Activated T-cell treated with anti-CD3 and anti-CD28 coated beads, Interleukin-2, amount 50 U/mL, for 48 hours (primary cell): ENCODE data around the gene UBE2E3.
A peak's percentile ranks its signal among the peaks of the same experiment; 100 is the strongest.

Experiments used
- DNase-seq, 2 experiments: peaks; one replicate each; pipeline ENCODE4 v3.0.0-alpha.2; 2020

The UBE2E3 gene

DNA sequence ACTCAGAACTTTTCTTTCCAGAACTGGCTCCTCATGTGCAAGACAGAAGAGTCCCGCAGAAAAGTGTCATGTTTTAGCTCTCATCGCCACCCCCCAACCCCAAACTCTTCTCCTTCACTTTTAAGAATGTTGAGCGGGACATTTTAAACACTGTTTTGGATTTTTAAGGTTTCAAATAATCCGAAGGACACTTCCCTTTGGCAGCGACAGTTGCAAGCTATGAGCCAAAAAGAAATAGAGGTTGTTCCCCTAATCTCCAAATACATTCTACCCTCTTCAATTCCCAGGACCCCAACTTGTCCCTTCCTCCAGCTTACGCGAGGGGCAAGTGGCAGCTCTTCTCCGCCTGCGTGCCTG is 678 bp upstream of the UBE2E3 start:
- no peak for DNase-seq

GRCh38 chr2:180980943-180981911 is 822 bp downstream of the UBE2E3 start:
- DNase-seq = peak; percentile 36 to 47

DNA sequence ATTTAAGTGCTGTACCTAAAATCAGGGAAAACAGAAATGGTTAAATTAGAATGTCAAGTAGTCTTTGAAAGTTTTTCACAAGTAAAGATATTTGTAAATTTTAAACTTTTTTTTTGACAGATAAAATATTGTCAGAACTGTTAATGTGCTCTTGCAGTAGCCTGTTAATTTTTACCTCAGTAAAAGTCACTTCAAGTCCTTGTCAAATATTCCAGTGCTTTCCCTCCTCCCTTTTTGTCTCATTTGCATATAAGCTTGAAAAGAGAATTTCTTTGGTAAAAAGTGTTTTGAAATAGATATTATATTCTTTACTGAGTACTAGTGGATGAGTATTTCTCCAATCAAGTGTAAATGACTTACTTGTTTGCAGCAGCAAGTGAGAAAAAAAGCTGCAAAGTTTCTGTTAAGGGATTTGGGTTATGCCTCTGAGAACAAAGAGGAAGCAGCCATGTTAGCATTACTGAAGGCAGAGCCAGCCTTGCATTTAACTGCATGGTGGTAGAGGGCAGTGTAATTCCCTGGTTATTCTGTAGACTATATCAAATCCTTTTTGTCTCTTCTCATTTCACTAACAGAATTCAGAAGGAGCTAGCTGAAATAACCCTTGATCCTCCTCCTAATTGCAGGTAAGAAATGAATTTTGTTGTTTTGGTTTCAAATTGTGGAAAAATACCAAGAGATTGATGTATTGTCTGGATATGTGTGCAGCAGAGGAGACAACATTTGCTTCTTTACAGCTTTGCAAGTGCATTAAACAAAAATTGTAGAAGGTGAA is 3.2 kb downstream of the UBE2E3 start:
- DNase-seq = no peak

DNA sequence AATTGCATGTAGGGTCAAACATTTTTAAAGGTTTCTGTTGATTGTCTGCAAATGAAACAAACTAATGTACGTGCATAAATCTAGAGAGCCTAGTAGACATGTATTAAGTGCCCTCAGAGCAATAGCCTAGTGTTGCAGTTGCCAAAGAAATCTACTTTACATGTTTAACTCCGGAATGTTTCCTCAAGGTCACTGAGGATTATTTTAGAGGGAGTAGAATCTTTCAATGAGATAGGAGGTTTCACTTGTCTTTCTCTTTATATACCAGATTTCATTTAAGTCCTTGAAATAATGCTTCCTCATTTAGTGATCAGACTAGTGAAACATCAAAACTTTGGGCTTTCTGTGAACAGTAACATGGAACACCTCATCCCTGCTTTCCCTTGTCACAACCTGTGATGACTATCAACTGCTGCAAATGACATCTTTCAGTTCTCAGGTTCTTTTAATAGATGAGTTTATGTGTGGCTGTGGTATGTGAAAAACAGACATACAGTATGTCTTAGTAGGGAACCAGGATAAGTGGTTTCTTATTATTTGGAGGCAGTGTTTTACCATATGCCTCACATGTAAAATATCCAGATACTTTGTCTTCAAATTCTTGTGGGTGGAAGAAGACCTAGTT is 5.5 kb downstream of the UBE2E3 start:
- DNase-seq = no peak

- DNase-seq = no peak
Measured at GRCh38 chr2:180987146-180987545, 6.7 kb downstream of the UBE2E3 start.

GRCh38 chr2:180990337-180990736 is 9.9 kb downstream of the UBE2E3 start:
- no peak for DNase-seq

GRCh38 chr2:180990794-180991193 is 10.4 kb downstream of the UBE2E3 start:
- DNase-seq = no peak

GRCh38 chr2:180991361-180991760 is 11.0 kb downstream of the UBE2E3 start:
- no peak for DNase-seq

- DNase-seq = no peak
Measured at GRCh38 chr2:180991820-180992219, 11.4 kb downstream of the UBE2E3 start.

DNA sequence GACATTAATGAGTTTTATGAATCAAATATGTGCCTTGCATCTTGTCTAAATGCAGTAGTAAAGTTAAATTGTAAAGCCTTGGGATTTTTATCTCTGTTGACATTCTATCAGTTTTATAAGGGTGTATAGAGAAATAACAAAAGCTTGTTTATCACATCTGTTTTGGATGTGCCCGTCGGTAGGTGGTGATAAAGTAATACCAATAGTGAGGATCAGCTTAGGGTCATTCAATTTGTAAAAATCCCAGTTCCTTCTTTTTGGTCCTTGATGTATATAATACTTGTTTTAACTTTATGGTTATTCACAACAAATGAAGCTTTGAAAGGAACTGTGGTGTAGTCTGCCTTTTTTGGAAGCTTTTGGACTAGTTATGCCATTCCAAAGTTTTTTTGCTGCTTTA is 12.6 kb downstream of the UBE2E3 start:
- no peak for DNase-seq

GRCh38 chr2:180999274-180999964 is 19.0 kb downstream of the UBE2E3 start:
- no peak for DNase-seq

DNA sequence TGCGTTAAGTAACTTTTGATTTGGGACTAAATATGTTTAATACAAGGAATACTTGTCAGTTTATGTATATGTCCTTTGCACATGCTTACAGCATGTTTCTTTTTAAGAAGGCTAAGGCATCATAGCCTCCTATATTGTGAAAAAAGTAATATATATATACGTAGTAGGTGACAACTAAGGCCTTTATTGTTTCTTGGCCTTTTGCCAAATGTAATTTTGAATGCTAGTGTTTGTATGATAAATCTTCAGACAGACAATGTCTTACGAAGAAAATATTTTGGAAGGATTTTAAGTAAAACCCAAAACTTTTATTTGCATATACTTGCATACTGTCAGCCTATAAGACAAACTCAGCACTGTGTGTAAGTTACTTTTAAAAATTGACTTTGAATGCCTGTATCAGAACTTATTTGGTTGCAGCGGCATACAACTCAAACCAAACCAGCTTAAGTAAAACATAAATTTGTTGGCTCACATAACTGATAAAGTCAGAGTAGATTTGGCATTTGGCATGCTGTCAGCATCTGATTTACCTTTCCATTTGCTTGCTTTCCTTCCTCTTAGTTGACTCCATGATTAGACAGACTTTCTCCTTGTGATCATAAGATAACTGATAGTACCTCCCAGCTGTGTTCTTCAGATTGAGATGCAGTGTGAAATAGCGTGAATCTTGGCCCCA is 24.4 kb downstream of the UBE2E3 start:
- DNase-seq = no peak

DNA sequence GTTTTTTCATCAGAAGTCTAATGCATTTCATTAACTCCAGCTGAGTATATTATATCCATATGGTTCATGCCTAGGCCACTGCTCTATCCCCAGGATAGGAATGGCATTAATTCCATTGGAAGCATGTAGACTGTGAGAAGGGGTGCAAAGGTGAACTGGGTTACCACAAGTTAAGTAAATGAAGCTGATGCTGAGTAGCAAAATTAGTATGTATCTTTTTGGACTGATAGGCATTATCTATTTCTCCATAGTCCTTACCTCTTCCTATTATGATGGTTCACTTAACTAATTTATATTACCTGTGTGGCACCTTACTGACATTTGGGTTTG is 24.9 kb downstream of the UBE2E3 start:
- no peak for DNase-seq

GRCh38 chr2:181005809-181006208 is 25.4 kb downstream of the UBE2E3 start:
- DNase-seq = no peak

DNA sequence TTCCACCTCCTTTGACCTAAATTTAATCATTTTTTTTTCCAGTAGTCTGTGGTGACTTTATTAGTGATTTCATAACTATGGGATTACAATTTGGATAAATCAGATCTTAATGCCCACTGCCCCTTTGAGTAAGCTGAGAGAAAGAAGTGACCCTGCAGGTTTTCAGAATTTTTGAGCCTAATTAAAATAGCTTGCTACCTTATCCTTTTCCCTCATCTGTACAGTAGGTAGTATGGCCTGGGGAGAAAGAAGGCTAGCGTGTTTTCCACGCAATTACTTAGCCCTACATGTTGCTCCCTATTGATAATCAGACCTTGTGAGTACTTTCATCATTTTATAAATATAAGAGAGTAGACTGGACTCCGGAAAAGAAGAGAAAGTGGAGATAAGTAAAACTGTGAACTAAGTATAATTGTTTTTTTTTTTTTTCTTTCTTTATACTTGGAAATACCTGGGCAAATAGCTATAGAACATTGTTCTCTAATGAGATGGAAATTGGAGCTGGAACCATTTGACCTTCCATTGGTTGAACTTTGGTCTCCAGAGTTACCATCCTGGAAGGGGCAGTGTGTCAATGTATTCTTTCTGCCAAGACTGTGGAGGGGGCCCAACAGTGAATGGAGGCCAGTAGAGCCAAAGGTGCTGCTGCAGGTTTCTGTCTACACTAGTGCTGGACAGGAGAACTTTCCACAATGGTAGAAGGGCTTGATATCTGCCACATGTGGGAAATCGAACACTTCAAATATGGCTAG is 26.9 kb downstream of the UBE2E3 start:
- no peak for DNase-seq

DNA sequence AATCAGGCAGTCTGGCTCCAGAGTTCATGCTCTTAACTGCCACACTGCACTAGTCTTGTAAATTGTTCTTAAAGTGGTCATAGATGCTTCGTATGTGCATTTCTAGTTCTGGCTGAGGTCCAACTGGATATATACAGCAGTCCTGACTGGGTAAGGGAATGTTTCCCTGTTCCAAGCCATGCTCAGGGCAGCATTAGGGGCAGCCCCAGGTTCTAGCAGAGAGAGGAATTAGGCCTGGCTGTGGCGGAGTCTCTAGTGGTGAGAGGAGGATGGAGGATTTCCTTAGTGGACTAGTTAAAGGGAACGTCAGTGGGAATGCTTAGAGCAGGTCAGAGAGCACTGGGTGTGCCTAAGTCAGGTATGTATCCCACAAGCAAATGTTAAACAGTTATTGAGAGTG is 28.0 kb downstream of the UBE2E3 start:
- no peak for DNase-seq

DNA sequence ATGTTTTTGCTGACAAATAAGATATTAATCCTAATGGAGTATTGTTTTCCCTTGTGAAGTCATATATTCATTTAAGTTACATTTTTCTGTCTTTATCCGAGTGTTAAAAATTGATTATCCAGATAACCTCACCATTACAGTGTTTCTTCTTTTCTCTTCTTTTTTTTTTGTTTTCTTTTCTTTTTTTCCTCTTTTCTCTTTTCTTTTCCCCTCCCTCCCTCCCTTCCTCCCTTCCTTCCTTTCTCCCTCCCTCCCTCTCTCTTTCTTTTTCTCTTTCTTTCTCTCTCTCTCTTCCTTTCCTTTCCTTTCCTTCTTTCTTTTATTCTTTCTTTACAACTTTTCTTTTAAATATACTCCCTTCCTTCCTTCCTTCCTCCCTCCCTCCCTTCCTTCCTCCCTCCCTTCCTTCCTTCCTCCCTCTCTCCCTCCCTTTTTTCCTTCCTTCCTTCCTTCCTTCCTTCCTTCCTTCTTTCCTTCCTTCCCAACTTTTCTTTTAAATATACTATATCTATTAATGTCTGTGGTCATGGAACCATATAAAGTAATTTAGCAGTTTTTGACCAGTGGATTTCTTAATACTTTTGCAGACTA is 40.9 kb downstream of the UBE2E3 start:
- no peak for DNase-seq

- no peak for DNase-seq
Measured at GRCh38 chr2:181022652-181023051, 42.2 kb downstream of the UBE2E3 start.

GRCh38 chr2:181025004-181025403 is 44.6 kb downstream of the UBE2E3 start:
- no peak for DNase-seq

- DNase-seq = no peak
Measured at GRCh38 chr2:181036445-181036844, 56.0 kb downstream of the UBE2E3 start.

- DNase-seq = no peak
Measured at GRCh38 chr2:181036848-181037603, 56.6 kb downstream of the UBE2E3 start.
